ENCODE measurements around the gene FIGN. TPM values are rescaled to one million over a fixed set of nuclear protein-coding genes. Genes with fewer than 3 reads are reported as not detected.
A peak's percentile ranks its signal among the peaks of the same experiment; 100 is the strongest.

FIGN gene
- total RNA-seq, 1 donor from 2014 or later: 41.1 TPM

DNA sequence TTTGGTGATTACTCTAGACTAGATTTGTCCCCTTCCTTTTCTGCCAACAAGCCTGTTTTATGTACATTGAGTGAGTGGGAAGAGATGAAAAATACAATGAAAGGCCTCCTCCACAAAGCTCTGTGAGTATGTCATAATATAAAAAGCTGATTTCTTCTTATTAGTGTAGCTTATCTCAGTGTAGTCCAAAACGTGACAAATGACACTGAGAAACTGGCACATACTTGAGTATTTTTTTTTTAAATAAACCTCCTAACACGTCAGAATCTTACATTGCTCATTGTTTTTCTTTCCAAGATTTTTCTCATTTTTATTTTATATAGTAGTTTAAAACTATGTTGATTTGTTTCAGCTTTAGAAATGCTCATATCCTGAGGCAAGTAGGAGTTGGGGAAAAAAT, 17.9 kb upstream of the FIGN start:
- H3K36me3 ChIP-seq: no peaks in the 10 kb centered on the region
- H4K20me1 ChIP-seq (ENCODE audit: low read depth): no peaks in the 10 kb centered on the region
- no peaks in the 10 kb centered on the region for H3K9me3 ChIP-seq (ENCODE audit: low read depth)
- DNase-seq (ENCODE audit: low spot score): no peak
- H3K79me2 ChIP-seq (ENCODE audit: low read depth): no peaks in the 10 kb centered on the region
- H3K9ac ChIP-seq: no peak overlapping the region
- no peaks in the 10 kb centered on the region for H3K27me3 ChIP-seq
- no peak overlapping the region for H3K4me3 ChIP-seq
- no peak overlapping the region for H2AFZ ChIP-seq (replicated peaks)
- no peak overlapping the region for H3K27ac ChIP-seq
- no peaks in the 10 kb centered on the region for H3K9me3 Mint-ChIP-seq
- no peak overlapping the region for H3K27ac Mint-ChIP-seq
- no peaks in the 10 kb centered on the region for H3K27me3 Mint-ChIP-seq (ENCODE audit: insufficient read depth, low read depth)
- H3K4me1 Mint-ChIP-seq: no peaks in the 10 kb centered on the region
- peaks cover 3% of the 10 kb centered on the region for H3K4me1 ChIP-seq
- no peak overlapping the region for H3K4me2 ChIP-seq
- TF ChIP-seq EZH2 (IDR thresholded peaks at IDR 0.05) (no peak), EZH2phosphoT487 (IDR thresholded peaks at IDR 0.05) (no peak)
- TF ChIP-seq, protein P1, sequence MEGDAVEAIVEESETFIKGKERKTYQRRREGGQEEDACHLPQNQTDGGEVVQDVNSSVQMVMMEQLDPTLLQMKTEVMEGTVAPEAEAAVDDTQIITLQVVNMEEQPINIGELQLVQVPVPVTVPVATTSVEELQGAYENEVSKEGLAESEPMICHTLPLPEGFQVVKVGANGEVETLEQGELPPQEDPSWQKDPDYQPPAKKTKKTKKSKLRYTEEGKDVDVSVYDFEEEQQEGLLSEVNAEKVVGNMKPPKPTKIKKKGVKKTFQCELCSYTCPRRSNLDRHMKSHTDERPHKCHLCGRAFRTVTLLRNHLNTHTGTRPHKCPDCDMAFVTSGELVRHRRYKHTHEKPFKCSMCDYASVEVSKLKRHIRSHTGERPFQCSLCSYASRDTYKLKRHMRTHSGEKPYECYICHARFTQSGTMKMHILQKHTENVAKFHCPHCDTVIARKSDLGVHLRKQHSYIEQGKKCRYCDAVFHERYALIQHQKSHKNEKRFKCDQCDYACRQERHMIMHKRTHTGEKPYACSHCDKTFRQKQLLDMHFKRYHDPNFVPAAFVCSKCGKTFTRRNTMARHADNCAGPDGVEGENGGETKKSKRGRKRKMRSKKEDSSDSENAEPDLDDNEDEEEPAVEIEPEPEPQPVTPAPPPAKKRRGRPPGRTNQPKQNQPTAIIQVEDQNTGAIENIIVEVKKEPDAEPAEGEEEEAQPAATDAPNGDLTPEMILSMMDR (IDR thresholded peaks at IDR 0.05): no peak
- no peak overlapping the region for H3K4me3 Mint-ChIP-seq
- no peaks in the 10 kb centered on the region for H3F3A ChIP-seq (ENCODE audit: low read depth)
- H3K36me3 Mint-ChIP-seq: no peaks in the 10 kb centered on the region

DNA sequence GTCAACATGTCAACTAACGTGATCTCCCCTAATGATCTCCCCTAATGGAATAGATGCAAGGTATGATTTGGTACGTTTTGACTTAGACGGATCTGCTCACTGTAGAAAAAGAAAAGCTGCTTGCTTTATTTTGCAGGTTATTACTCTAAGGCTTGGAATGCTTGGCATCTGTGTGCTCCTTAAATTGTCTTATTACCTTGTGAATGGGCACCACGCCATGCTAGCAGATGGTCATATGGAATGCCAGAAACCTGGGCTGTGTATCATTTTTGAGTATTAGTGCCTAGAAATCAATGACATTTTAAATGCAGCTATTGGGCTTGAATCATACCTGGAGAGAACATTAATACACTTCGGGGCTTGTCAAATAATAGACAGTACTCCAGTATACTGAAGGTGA, 16.5 kb upstream of the FIGN start:
- Mint-ChIP-seq H3K4me1 (no peaks in the 10 kb centered on the region), H3K9me3 (no peaks in the 10 kb centered on the region), H3K27me3 (ENCODE audit: insufficient read depth, low read depth) (no peaks in the 10 kb centered on the region), H3K36me3 (no peaks in the 10 kb centered on the region), H3K27ac (no peak overlapping the region), H3K4me3 (no peak overlapping the region)
- H4K20me1 ChIP-seq (ENCODE audit: low read depth): no peaks in the 10 kb centered on the region
- H2AFZ ChIP-seq (replicated peaks): no peak overlapping the region
- H3K27ac ChIP-seq: no peak overlapping the region
- no peak for DNase-seq (ENCODE audit: low spot score)
- no peak overlapping the region for H3K4me2 ChIP-seq
- TF ChIP-seq EZH2phosphoT487 (IDR thresholded peaks at IDR 0.05) (no peak), EZH2 (IDR thresholded peaks at IDR 0.05) (no peak)
- TF ChIP-seq, protein P1 (IDR thresholded peaks at IDR 0.05): no peak
- no peaks in the 10 kb centered on the region for H3K27me3 ChIP-seq
- H3K36me3 ChIP-seq: no peaks in the 10 kb centered on the region
- H3K4me1 ChIP-seq: no peaks in the 10 kb centered on the region
- H3K79me2 ChIP-seq (ENCODE audit: low read depth): no peaks in the 10 kb centered on the region
- no peak overlapping the region for H3K4me3 ChIP-seq
- H3K9me3 ChIP-seq (ENCODE audit: low read depth): no peaks in the 10 kb centered on the region
- no peak overlapping the region for H3K9ac ChIP-seq
- no peaks in the 10 kb centered on the region for H3F3A ChIP-seq (ENCODE audit: low read depth)

DNA sequence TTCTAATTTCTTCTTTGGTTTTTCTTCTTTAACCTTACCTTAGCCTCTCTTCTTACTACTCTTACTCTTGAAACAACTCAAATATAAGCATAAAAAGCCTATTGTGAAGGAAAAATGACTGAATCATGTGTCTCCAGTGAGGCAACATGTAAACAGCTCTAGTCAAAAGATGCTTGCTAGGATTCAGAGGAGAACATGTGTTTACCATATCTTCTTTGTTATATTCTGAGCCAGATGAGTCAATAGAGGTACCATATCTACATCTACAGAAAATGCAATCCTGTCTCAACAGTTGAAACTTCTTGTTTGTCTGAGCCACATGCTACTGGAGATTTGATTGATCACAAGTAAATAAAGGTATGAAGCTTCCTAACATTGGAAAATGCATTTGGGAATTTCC, 15.9 kb upstream of the FIGN start:
- peak overlapping the region; percentile 69 for H2AFZ ChIP-seq (replicated peaks)
- no peak overlapping the region for H3K27ac ChIP-seq
- TF ChIP-seq, protein P1 (IDR thresholded peaks at IDR 0.05): no peak
- TF ChIP-seq EZH2phosphoT487 (IDR thresholded peaks at IDR 0.05): no peak
- TF ChIP-seq EZH2 (IDR thresholded peaks at IDR 0.05): no peak
- no peak overlapping the region for H3K9ac ChIP-seq
- no peaks in the 10 kb centered on the region for H3K27me3 ChIP-seq
- H3K9me3 ChIP-seq (ENCODE audit: low read depth): no peaks in the 10 kb centered on the region
- no peak for DNase-seq (ENCODE audit: low spot score)
- no peaks in the 10 kb centered on the region for H3K9me3 Mint-ChIP-seq
- H4K20me1 ChIP-seq (ENCODE audit: low read depth): no peaks in the 10 kb centered on the region
- no peak overlapping the region for H3K4me3 Mint-ChIP-seq
- H3K27me3 Mint-ChIP-seq (ENCODE audit: insufficient read depth, low read depth): no peaks in the 10 kb centered on the region
- no peaks in the 10 kb centered on the region for H3K36me3 ChIP-seq
- H3K27ac Mint-ChIP-seq: no peak overlapping the region
- no peak overlapping the region for H3K4me3 ChIP-seq
- no peaks in the 10 kb centered on the region for H3K4me1 ChIP-seq
- no peaks in the 10 kb centered on the region for H3K36me3 Mint-ChIP-seq
- H3F3A ChIP-seq (ENCODE audit: low read depth): no peaks in the 10 kb centered on the region
- H3K4me2 ChIP-seq: no peak overlapping the region
- H3K4me1 Mint-ChIP-seq: no peaks in the 10 kb centered on the region
- no peaks in the 10 kb centered on the region for H3K79me2 ChIP-seq (ENCODE audit: low read depth)

All from neural progenitor cell (in vitro differentiated cells).